NCI-H1417 treated with DMSO at 0.1 percent for 48 hours (cell line): Measurements from ENCODE around the gene SLC25A26.

Source experiments
- DNase-seq: peaks from one replicate; lab custom pipeline; 2025; lab: John Stamatoyannopoulos, UW

SLC25A26 gene

GRCh38 chr3:66372681-66373350 lies 152.0 kb downstream of the SLC25A26 start:
- DNase-seq, result no peak

GRCh38 chr3:66376568-66376967 lies 155.8 kb downstream of the SLC25A26 start:
- DNase-seq, result no peak

GRCh38 chr3:66377800-66378199 lies 157.0 kb downstream of the SLC25A26 start:
- DNase-seq, result no peak

GRCh38 chr3:66378256-66378655 lies 157.5 kb downstream of the SLC25A26 start:
- no peak for DNase-seq

GRCh38 chr3:66379565-66379964 lies 158.8 kb downstream of the SLC25A26 start:
- DNase-seq, result no peak

GRCh38 chr3:66380200-66380932 lies 159.6 kb downstream of the SLC25A26 start:
- DNase-seq, result no peak

- no peak for DNase-seq
Observed at GRCh38 chr3:66381626-66382025, 160.8 kb downstream of the SLC25A26 start.

- no peak for DNase-seq
Observed at GRCh38 chr3:66382142-66382541, 161.3 kb downstream of the SLC25A26 start.

- DNase-seq, result no peak
Observed at GRCh38 chr3:66383023-66383422, 162.2 kb downstream of the SLC25A26 start.

- no peak for DNase-seq
Observed at GRCh38 chr3:66383998-66384745, 163.4 kb downstream of the SLC25A26 start.

GRCh38 chr3:66385066-66385465 lies 164.3 kb downstream of the SLC25A26 start:
- no peak for DNase-seq

GRCh38 chr3:66386011-66386924 lies 165.5 kb downstream of the SLC25A26 start:
- no peak for DNase-seq

GRCh38 chr3:66386925-66387650 lies 166.3 kb downstream of the SLC25A26 start:
- no peak for DNase-seq

- DNase-seq, result no peak
Observed at GRCh38 chr3:66390013-66390412, 169.2 kb downstream of the SLC25A26 start.

GRCh38 chr3:66392512-66392911 lies 171.7 kb downstream of the SLC25A26 start:
- DNase-seq, result no peak

GRCh38 chr3:66392966-66393332 lies 172.1 kb downstream of the SLC25A26 start:
- DNase-seq, result no peak

- DNase-seq, result no peak
Observed at GRCh38 chr3:66393333-66394005, 172.7 kb downstream of the SLC25A26 start.

GRCh38 chr3:66394019-66394752 lies 173.4 kb downstream of the SLC25A26 start:
- no peak for DNase-seq

GRCh38 chr3:66394753-66395249 lies 174.0 kb downstream of the SLC25A26 start:
- no peak for DNase-seq

- DNase-seq, result no peak
Observed at GRCh38 chr3:66395635-66396034, 174.8 kb downstream of the SLC25A26 start.
